ENCODE results near the gene UNC45A. TPM values are rescaled to one million over a fixed set of nuclear protein-coding genes. Genes with fewer than 3 reads are reported as not detected.

Gene UNC45A, protein sequence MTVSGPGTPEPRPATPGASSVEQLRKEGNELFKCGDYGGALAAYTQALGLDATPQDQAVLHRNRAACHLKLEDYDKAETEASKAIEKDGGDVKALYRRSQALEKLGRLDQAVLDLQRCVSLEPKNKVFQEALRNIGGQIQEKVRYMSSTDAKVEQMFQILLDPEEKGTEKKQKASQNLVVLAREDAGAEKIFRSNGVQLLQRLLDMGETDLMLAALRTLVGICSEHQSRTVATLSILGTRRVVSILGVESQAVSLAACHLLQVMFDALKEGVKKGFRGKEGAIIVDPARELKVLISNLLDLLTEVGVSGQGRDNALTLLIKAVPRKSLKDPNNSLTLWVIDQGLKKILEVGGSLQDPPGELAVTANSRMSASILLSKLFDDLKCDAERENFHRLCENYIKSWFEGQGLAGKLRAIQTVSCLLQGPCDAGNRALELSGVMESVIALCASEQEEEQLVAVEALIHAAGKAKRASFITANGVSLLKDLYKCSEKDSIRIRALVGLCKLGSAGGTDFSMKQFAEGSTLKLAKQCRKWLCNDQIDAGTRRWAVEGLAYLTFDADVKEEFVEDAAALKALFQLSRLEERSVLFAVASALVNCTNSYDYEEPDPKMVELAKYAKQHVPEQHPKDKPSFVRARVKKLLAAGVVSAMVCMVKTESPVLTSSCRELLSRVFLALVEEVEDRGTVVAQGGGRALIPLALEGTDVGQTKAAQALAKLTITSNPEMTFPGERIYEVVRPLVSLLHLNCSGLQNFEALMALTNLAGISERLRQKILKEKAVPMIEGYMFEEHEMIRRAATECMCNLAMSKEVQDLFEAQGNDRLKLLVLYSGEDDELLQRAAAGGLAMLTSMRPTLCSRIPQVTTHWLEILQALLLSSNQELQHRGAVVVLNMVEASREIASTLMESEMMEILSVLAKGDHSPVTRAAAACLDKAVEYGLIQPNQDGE
- total RNA-seq = 10 to 100 TPM; 45.6 to 78.4 (median 55.3) TPM

DNA sequence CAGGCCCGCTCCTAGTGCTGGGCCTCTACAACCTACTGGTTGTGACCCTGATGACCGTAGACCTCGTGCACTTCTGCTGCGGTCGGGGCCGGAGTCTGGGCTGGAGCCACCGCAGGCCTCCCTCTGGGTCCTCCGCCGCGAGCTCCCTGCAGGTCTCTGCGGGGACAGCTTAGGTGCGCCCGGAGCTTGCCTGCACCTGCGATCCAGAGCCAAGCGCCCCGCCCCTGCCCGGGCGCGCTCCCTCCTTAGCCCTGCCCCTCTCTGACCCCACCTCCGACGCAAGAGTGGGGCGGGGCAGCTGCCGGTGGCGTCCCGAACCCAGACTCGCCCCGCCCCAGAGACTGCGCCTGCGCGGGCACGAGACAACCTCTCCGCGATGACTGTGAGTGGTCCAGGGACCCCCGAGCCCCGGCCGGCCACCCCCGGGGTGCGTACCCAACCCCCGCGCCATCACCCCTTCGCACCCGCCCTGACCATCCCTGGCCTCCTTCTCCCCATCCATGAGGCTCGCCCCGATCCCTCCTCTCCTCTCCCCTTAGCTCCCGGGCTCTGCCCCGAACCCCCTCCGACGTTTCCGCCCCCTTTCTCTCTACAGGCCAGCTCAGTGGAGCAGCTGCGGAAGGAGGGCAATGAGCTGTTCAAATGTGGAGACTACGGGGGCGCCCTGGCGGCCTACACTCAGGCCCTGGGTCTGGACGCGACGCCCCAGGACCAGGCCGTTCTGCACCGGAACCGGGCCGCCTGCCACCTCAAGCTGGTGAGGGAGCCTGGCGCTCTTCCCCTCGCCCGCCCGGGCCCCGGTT is at the start of gene UNC45A:
UNC45A (plus strand) TSS at position 337 of the 803 bp plus-strand sequence; CDS start at position 377, 40 bp downstream.
- TF ChIP-seq CTCF (IDR thresholded peaks at IDR 0.05) (peak in 1 of 6 experiments; percentile 23), POLR2A (IDR thresholded peaks at IDR 0.05) (peak; percentile 93 to 94)
- H3K9me3 ChIP-seq = no peaks in the 10 kb centered on the region
- peaks cover 0 to 27% (median 0%) of the 10 kb centered on the region in 3 donors for H3K36me3 ChIP-seq
- peak within 1 kb of the TSS; percentile 62 to 88 (median 70) for H3K4me3 ChIP-seq
- peak within 1 kb of the TSS; percentile 82 to 86 (median 84) for H3K27ac ChIP-seq
- DNase-seq = peak; percentile 97 to 98 (median 98)
- peaks cover 3 to 44% (median 15%) of the 10 kb centered on the region in 4 donors for H3K4me1 ChIP-seq
- H3K27me3 ChIP-seq = no peaks in the 10 kb centered on the region

DNA sequence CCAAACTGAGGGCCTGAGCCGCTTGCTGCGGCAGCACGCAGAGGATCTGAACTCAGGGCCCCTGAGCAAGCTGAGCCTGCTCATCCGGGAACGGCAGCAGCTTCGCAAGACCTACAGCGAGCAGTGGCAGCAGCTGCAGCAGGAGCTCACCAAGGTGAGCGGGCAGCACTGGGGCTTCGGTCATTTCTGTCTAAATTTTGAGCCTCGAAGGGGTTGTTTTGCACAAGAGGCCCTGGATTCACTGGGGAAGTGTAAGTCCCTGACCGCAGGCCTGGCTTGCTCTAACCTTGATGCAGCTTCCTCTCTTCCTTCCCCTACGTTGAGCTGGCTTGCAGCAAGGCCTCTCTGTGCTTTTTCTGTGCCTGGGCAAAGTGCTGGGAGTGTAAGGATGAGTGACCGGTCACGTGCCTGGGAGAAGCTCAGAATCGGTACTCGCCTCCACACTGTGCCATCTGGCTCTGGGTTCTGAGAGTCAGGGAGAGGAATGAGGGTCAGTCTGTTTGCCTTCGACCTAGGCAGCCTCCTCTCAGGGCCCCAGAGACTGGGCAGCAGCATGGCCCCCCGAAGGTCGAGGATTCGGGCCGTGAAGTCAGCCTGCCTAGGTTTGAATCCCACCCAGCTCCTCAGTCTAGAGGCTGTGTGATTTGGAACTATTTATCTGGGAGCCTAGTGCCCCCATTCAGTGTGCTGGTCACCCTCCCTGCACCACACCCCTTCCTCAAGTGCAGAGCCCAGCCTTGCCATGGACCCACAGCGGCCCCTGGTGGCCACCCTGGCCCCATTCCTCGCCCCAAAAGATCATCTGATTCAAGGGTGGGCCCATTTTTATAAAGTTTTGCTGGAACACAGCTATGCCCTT is 49.4 kb upstream of the UNC45A start:
- DNase-seq = peak; percentile 80 to 91 (median 82)
- TF ChIP-seq CTCF (IDR thresholded peaks at IDR 0.05) (peak; percentile 83 to 97 (median 96)), POLR2A (IDR thresholded peaks at IDR 0.05) (no peak)
- peak overlapping the region in 3 of 4 donors; percentile 41 to 60 (median 50) for H3K4me3 ChIP-seq
- H3K36me3 ChIP-seq = peaks cover 0 to 25% (median 0%) of the 10 kb centered on the region in 3 donors
- H3K9me3 ChIP-seq = no peaks in the 10 kb centered on the region
- H3K27me3 ChIP-seq = no peaks in the 10 kb centered on the region
- peaks cover 7 to 29% (median 21%) of the 10 kb centered on the region in 4 donors for H3K4me1 ChIP-seq
- peak overlapping the region; percentile 67 to 90 (median 85) for H3K27ac ChIP-seq

DNA sequence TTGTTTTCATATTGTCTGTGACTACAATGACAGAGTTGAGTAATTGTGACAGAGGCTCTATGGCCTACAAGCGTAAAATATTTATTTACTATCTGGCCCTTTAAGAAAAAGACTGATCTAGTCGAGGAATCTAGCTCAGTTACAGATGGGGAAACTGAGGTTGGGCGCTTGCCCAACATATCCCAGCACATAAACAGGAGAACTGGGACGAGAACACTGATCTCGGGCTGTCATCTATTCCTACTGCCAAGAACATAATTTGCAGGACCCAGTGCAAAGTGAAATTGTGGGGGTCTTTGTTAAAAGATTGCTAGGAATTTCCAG is 48.8 kb upstream of the UNC45A start:
- Histone ChIP-seq H3K4me1 (peaks cover 7 to 29% (median 21%) of the 10 kb centered on the region in 4 donors), H3K9me3 (no peaks in the 10 kb centered on the region), H3K27me3 (no peaks in the 10 kb centered on the region), H3K27ac (peak overlapping the region in 1 of 4 donors; percentile 90), H3K36me3 (peaks cover 0 to 22% (median 0%) of the 10 kb centered on the region in 3 donors), H3K4me3 (peak overlapping the region in 1 of 4 donors; percentile 60)
- DNase-seq = no peak
- TF ChIP-seq CTCF (IDR thresholded peaks at IDR 0.05) (no peak), POLR2A (IDR thresholded peaks at IDR 0.05) (no peak)

GRCh38 chr15:90887037-90887481 is 48.0 kb upstream of the UNC45A start:
- Histone ChIP-seq H3K27ac (no peak overlapping the region), H3K9me3 (no peaks in the 10 kb centered on the region), H3K4me3 (no peak overlapping the region), H3K36me3 (peaks cover 0 to 22% (median 0%) of the 10 kb centered on the region in 3 donors), H3K4me1 (peaks cover 7 to 29% (median 21%) of the 10 kb centered on the region in 4 donors), H3K27me3 (no peaks in the 10 kb centered on the region)
- DNase-seq = no peak
- TF ChIP-seq CTCF (IDR thresholded peaks at IDR 0.05) (no peak), POLR2A (IDR thresholded peaks at IDR 0.05) (no peak)
